Central memory CD8-positive, alpha-beta T cell (primary cell): ENCODE results near the gene CMC2.

ENCODE experiments used
- ATAC-seq: fragments of 150-1000 bp; cut with Tn5 transposase; replicated peaks from 2 replicates; pipeline ENCODE4 v1.10.0; 2022; ENCODE audit warnings: mild to moderate bottlenecking, moderate FRiP score, moderate number of reproducible peaks; ENCODE audit not compliant: poor library complexity, severe bottlenecking; ENCODE audit errors: extremely low read depth
- DNase-seq, 2 donors: peaks; one replicate each; pipeline ENCODE4 v3.0.0; 2021; ENCODE audit warnings: low spot score in 2 of 2
- H3K27ac Mint-ChIP-seq: one replicate; pipeline ENCODE4 v1.8.0; 2022; ENCODE audit warnings: low read depth, mild to moderate bottlenecking, moderate library complexity, mixed read lengths
- H3K27me3 Mint-ChIP-seq: one replicate; pipeline ENCODE4 v1.8.0; 2022; ENCODE audit warnings: mixed read lengths
- H3K36me3 Mint-ChIP-seq: one replicate; pipeline ENCODE4 v1.8.0; 2022; ENCODE audit warnings: mild to moderate bottlenecking, moderate library complexity, mixed read lengths; ENCODE audit not compliant: insufficient read depth
- H3K4me1 Mint-ChIP-seq: one replicate; pipeline ENCODE4 v1.8.0; 2022; ENCODE audit warnings: mixed read lengths
- H3K4me3 Mint-ChIP-seq: one replicate; pipeline ENCODE4 v1.8.0; 2022; ENCODE audit warnings: mild to moderate bottlenecking, moderate library complexity, mixed read lengths
- H3K9me3 Mint-ChIP-seq: one replicate; pipeline ENCODE4 v1.8.0; 2022; ENCODE audit warnings: mixed read lengths

Gene CMC2

DNA sequence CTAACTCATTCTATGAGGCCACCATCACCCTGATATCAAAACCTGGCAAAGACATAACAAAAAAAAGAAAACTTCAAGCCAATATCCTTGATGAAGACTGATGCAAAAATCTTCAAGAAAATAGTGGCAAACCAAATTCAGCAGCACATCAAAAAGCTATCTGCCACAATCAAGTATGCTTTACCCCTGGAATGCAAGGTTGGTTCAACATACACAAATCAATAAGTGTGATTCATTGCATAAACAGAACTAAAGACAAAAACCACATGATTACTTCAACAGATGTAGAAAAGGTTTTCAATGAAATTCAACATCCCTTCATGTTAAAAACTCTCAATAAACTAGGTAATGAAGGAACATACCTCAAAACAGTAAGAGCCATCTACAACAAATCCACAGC is 48.4 kb downstream of the CMC2 start:
- no peak overlapping the region for H3K4me3 Mint-ChIP-seq
- no peaks in the 10 kb centered on the region for H3K4me1 Mint-ChIP-seq
- ATAC-seq: no peak
- H3K9me3 Mint-ChIP-seq: peaks cover 37% of the 10 kb centered on the region
- no peak overlapping the region for H3K27ac Mint-ChIP-seq
- H3K27me3 Mint-ChIP-seq: peaks cover 11% of the 10 kb centered on the region
- H3K36me3 Mint-ChIP-seq: no peaks in the 10 kb centered on the region
- DNase-seq: no peak

DNA sequence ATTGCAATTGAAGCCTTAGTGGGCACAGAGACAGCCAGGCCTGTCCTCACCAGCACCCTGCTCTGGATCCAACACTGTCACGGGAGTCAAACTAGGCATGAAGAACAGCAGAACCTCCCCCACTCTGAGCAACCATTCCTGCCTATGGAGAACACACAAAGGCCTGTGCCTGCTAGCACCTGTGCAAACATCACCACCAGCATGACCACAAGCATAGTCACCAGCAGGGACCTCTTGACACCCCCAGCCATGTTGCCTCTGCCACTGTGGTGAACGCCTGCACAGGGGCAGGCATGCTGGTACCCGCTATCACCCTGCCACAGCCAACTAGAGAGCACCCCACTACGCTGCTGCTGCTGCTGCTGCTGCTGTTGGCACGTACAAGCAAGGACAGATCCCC is 51.7 kb downstream of the CMC2 start:
- H3K4me3 Mint-ChIP-seq: no peak overlapping the region
- no peaks in the 10 kb centered on the region for H3K36me3 Mint-ChIP-seq
- no peak for ATAC-seq
- H3K9me3 Mint-ChIP-seq: peaks cover 29% of the 10 kb centered on the region
- H3K4me1 Mint-ChIP-seq: no peaks in the 10 kb centered on the region
- no peak overlapping the region for H3K27ac Mint-ChIP-seq
- H3K27me3 Mint-ChIP-seq: peaks cover 33% of the 10 kb centered on the region
- DNase-seq: no peak

GRCh38 chr16:80948886-80949493 is 57.7 kb downstream of the CMC2 start:
- no peaks in the 10 kb centered on the region for H3K36me3 Mint-ChIP-seq
- H3K4me1 Mint-ChIP-seq: no peaks in the 10 kb centered on the region
- H3K27ac Mint-ChIP-seq: no peak overlapping the region
- no peak for DNase-seq
- H3K27me3 Mint-ChIP-seq: peaks cover 72% of the 10 kb centered on the region
- no peak overlapping the region for H3K4me3 Mint-ChIP-seq
- H3K9me3 Mint-ChIP-seq: no peaks in the 10 kb centered on the region
- no peak for ATAC-seq

- no peak for ATAC-seq
These were observed 58.7 kb downstream of the CMC2 start for GRCh38 chr16:80947708-80948625.

GRCh38 chr16:80947239-80947638 is 59.4 kb downstream of the CMC2 start:
- no peak for ATAC-seq
- H3K9me3 Mint-ChIP-seq: no peaks in the 10 kb centered on the region
- no peaks in the 10 kb centered on the region for H3K4me1 Mint-ChIP-seq
- no peaks in the 10 kb centered on the region for H3K36me3 Mint-ChIP-seq
- no peak overlapping the region for H3K27ac Mint-ChIP-seq
- DNase-seq: no peak
- H3K4me3 Mint-ChIP-seq: no peak overlapping the region
- H3K27me3 Mint-ChIP-seq: peaks cover 55% of the 10 kb centered on the region

More at GRCh38 chr16:80947708-80948625, 58.7 kb downstream of the CMC2 start:
- Mint-ChIP-seq H3K36me3 (no peaks in the 10 kb centered on the region), H3K4me1 (no peaks in the 10 kb centered on the region), H3K27me3 (peaks cover 62% of the 10 kb centered on the region), H3K27ac (no peak overlapping the region), H3K9me3 (no peaks in the 10 kb centered on the region), H3K4me3 (no peak overlapping the region)
- DNase-seq: no peak

DNA sequence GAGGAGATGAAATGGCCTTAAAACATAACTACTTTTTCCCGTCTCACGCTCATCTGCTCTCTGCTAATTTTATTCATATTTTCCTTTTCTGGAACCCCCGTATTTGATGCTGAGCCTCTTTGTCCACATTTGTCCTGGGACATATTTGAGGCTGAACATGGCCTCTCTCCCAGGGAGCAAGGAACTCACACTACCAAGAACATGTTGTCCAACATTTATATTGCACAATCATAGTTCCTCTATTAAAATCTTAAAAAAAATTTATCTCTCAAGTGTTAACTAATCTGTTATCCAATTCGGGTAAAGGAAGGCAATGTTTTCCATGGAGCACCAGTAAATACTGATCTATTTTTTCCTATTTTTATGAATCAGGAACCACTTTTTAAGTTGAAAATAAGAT is 60.2 kb downstream of the CMC2 start:
- H3K27ac Mint-ChIP-seq: no peak overlapping the region
- no peak for ATAC-seq
- H3K4me3 Mint-ChIP-seq: no peak overlapping the region
- peaks cover 47% of the 10 kb centered on the region for H3K27me3 Mint-ChIP-seq
- DNase-seq: no peak
- H3K4me1 Mint-ChIP-seq: no peaks in the 10 kb centered on the region
- H3K9me3 Mint-ChIP-seq: no peaks in the 10 kb centered on the region
- H3K36me3 Mint-ChIP-seq: no peaks in the 10 kb centered on the region

- no peak overlapping the region for H3K4me3 Mint-ChIP-seq
- H3K4me1 Mint-ChIP-seq: no peaks in the 10 kb centered on the region
- H3K36me3 Mint-ChIP-seq: no peaks in the 10 kb centered on the region
- no peak for DNase-seq
- H3K27ac Mint-ChIP-seq: no peak overlapping the region
- no peak for ATAC-seq
- peaks cover 19% of the 10 kb centered on the region for H3K27me3 Mint-ChIP-seq
- H3K9me3 Mint-ChIP-seq: no peaks in the 10 kb centered on the region
These were observed 66.4 kb downstream of the CMC2 start for GRCh38 chr16:80940069-80940856.

GRCh38 chr16:80938879-80939260 is 67.8 kb downstream of the CMC2 start:
- peaks cover 29% of the 10 kb centered on the region for H3K27me3 Mint-ChIP-seq
- H3K36me3 Mint-ChIP-seq: no peaks in the 10 kb centered on the region
- no peaks in the 10 kb centered on the region for H3K4me1 Mint-ChIP-seq
- no peak overlapping the region for H3K4me3 Mint-ChIP-seq
- no peak overlapping the region for H3K27ac Mint-ChIP-seq
- ATAC-seq (no peak), DNase-seq (no peak)
- no peaks in the 10 kb centered on the region for H3K9me3 Mint-ChIP-seq

DNA sequence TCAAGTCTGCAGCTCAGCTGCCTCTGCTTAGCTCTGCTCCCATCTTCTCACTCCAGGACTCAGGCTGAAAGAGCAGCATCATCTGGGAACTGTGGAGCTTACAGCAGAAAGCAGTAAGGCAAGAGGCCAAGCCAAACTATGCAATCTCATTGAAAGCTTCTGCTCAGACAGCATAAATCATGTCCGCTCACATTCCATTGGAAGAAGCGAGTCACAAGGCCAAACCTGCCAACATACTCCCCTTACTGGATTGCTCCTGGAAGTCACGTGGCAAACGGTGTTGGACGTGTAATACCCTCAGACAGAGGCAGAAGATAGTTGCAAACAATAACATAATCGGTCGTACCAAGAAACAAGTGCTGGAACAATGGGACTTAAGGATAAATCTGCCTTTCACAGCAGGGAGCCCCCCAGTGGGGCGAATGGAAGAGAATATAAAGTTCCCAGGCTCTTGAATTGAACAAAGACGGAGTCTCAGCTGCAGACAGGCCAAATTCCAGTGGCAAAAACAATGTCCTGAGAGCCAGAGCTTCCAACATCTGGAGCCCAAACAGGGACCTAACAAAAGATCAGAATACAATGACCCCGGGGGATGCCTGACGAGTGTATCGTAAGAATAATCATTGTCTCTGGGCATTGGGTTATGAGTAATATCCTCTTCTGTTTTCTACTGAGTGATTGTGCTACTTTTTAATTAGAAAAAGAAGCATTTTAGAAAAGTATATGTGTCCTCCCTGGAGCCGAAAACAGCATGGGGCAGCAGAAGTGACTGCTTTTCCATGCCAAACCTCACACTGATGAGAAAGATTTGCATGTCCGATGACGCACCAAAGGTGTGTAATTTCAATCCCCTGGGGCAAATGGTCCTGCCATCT is 68.4 kb downstream of the CMC2 start:
- no peak for DNase-seq
- H3K4me1 Mint-ChIP-seq: no peaks in the 10 kb centered on the region
- H3K36me3 Mint-ChIP-seq: no peaks in the 10 kb centered on the region
- no peak for ATAC-seq
- H3K27ac Mint-ChIP-seq: no peak overlapping the region
- no peaks in the 10 kb centered on the region for H3K9me3 Mint-ChIP-seq
- H3K4me3 Mint-ChIP-seq: no peak overlapping the region
- peaks cover 35% of the 10 kb centered on the region for H3K27me3 Mint-ChIP-seq

GRCh38 chr16:80936410-80936809 is 70.3 kb downstream of the CMC2 start:
- Mint-ChIP-seq H3K4me3 (no peak overlapping the region), H3K27ac (no peak overlapping the region), H3K9me3 (no peaks in the 10 kb centered on the region), H3K36me3 (no peaks in the 10 kb centered on the region), H3K27me3 (peaks cover 52% of the 10 kb centered on the region), H3K4me1 (peaks cover 6% of the 10 kb centered on the region)
- DNase-seq (no peak), ATAC-seq (no peak)

DNA sequence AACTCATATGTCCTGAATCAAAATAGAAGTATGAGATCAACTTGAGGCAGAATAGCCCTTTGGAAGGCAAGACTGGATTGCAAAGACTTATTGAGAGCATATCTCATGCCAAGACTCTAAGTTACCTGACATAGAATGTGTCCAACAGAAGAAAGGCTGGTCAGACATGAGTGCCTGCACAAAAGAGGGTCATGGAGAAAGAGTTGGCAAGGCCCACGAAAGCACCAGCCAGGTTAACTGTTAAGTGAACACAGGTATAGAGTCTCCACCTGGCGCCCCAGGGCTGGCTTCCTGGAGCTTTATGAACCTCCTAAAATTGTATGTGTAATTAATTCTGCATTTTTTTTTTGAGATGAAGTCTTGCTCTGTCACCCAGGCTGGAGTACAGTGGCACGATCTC is 71.0 kb downstream of the CMC2 start:
- H3K27me3 Mint-ChIP-seq: peaks cover 56% of the 10 kb centered on the region
- peaks cover 6% of the 10 kb centered on the region for H3K4me1 Mint-ChIP-seq
- ATAC-seq: no peak
- no peak overlapping the region for H3K27ac Mint-ChIP-seq
- H3K36me3 Mint-ChIP-seq: no peaks in the 10 kb centered on the region
- H3K4me3 Mint-ChIP-seq: no peak overlapping the region
- DNase-seq: no peak
- H3K9me3 Mint-ChIP-seq: no peaks in the 10 kb centered on the region

DNA sequence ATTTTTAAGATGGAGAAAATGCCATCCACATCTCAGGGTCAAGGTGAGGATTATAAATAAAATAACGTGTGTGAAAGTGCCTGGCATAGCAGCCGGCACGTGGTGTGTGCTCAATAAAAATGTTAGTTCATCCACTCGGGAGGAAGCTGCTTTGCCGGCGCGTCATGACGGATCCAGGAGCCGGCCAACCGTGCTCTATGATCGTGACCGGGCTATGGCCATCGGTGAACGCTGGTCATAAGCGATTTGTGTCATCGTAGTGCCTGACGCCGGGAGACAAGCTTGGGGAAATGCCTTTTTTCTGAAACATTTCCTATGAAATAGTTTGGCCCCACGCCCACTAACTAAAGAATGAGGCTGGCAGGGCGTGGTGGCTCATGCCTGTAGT is 74.0 kb downstream of the CMC2 start:
- H3K27ac Mint-ChIP-seq: no peak overlapping the region
- peak overlapping the region; percentile 26 for H3K4me3 Mint-ChIP-seq
- no peak for DNase-seq
- no peak for ATAC-seq
- H3K9me3 Mint-ChIP-seq: peaks cover 5% of the 10 kb centered on the region
- H3K4me1 Mint-ChIP-seq: peaks cover 6% of the 10 kb centered on the region
- H3K27me3 Mint-ChIP-seq: peaks cover 86% of the 10 kb centered on the region
- no peaks in the 10 kb centered on the region for H3K36me3 Mint-ChIP-seq
